GM21360 (cell line): ENCODE results near the gene NDUFV2.
"Not testable (repeated sequence)": the region's sequence is repeated elsewhere in the genome, so short reads cannot be mapped to it uniquely, and the experiment has no call there.

Source experiments
- ATAC-seq: cut with Tn5 transposase; IDR thresholded peaks from one replicate; pipeline ENCODE4 v1.9.1; 2021; ENCODE audit warnings: mild to moderate bottlenecking, moderate library complexity; ENCODE audit not compliant: unreplicated experiment

The NDUFV2 gene

GRCh38 chr18:9147440-9148202, 45.1 kb downstream of the NDUFV2 start:
- ATAC-seq = no peak

GRCh38 chr18:9148203-9148552, 45.7 kb downstream of the NDUFV2 start:
- ATAC-seq = no peak

DNA sequence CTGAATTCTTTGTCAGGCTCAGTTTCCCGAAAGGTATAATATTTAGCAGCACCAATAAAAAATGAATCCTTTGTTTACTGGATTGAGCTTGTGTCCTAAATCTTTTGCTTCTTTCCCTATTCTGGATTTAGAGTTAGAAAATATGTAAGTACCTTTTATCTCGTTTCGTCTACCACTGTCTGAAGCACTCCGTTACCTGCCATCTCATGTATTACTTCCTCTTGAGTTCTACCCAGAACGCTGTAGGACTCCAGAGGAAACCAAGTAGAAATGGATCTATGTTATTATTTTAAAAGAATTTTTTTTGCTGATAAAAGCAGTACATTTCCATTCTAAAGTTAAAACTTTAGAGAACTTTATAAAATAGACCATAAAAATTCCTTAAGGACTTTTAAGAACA, 47.6 kb downstream of the NDUFV2 start:
- no peak for ATAC-seq

GRCh38 chr18:9153256-9153655, 50.8 kb downstream of the NDUFV2 start:
- no peak for ATAC-seq

GRCh38 chr18:9156604-9157249, 54.2 kb downstream of the NDUFV2 start:
- no peak for ATAC-seq

- ATAC-seq = no peak
Measured at GRCh38 chr18:9157806-9158205, 55.3 kb downstream of the NDUFV2 start.

DNA sequence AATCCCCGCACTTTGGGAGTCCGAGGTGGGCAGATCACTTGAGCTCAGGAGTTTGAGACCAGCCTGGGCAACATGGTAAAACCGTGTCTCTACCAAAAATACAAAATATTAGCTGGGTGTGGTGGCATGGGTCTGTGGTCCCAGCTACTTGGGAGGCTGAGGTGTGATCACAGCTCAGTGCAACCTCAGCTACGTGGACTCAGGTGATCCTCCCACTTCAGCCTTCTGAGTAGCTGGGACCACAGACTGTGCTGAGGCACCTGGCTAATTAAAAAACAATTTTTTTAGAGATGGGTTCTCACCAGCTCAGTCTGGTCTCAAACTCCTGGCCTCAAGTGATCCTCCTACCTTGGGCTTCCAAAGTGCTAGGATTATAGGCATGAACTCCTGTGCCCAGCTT, 57.5 kb downstream of the NDUFV2 start:
- ATAC-seq = no peak

GRCh38 chr18:9162663-9163062, 60.2 kb downstream of the NDUFV2 start:
- ATAC-seq = not testable (repeated sequence)

- not testable (repeated sequence) for ATAC-seq
Measured at GRCh38 chr18:9164149-9164548, 61.6 kb downstream of the NDUFV2 start.

DNA sequence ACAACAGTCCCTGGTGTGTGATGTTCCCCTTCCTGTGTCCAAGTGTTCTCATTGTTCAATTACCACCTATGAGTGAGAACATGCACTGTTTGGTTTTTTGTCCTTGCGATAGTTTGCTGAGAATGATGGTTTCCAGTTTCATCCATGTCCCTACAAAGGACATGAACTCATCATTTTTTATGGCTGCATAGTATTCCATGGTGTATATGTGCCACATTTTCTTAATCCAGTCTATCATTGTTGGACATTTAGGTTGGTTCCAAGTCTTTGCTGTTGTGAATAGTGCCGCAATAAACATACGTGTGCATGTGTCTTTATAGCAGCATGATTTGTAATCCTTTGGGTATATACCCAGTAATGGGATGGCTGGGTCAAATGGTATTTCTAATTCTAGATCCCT, 63.4 kb downstream of the NDUFV2 start:
- ATAC-seq = not testable (repeated sequence)

- not testable (repeated sequence) for ATAC-seq
Measured at GRCh38 chr18:9169515-9169914, 67.0 kb downstream of the NDUFV2 start.

- ATAC-seq = not testable (repeated sequence)
Measured at GRCh38 chr18:9171919-9172318, 69.4 kb downstream of the NDUFV2 start.

GRCh38 chr18:9172506-9173127, 70.1 kb downstream of the NDUFV2 start:
- ATAC-seq = no peak

DNA sequence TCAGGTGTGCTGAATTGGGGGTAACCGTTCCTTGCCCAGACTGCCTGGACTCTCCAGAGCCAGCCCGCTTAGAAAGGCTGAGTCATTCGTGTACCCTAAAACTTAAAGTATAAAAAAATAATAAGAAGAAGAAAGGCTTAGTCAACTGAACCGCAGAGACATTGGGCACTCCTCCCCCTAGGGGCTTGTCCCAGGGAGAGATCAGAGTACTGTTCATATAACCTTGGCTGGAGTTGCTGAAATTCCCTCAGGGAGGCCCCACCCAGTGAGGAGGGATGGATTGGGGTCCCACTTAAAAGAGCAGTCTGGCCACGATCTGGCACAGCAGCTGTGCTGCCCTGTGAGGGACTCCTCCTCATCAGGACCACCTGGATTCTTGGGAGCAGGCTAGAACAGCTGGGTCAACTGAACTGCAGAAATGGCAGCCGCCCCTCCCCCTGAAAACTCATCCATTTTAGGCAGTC, 71.3 kb downstream of the NDUFV2 start:
- no peak for ATAC-seq

DNA sequence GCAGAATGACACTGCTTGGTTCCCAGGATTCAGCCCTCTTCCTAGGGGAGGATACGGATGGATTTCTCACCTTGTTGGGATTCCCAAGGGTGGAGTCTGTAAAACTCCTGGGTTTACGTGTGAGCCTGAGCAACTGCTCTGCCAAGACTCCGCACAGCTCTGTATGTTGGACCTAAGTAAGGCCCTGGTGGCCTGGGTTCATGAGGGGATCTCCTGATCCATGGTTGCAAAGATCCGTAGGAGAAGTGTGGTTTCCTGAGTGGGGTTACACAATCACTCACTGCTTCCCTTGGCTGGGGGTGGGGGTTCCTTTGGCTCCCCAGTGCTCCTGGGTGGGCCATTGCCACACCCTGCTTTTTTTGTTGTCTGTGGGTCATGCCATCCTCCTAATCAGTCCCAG, 71.8 kb downstream of the NDUFV2 start:
- ATAC-seq = no peak

DNA sequence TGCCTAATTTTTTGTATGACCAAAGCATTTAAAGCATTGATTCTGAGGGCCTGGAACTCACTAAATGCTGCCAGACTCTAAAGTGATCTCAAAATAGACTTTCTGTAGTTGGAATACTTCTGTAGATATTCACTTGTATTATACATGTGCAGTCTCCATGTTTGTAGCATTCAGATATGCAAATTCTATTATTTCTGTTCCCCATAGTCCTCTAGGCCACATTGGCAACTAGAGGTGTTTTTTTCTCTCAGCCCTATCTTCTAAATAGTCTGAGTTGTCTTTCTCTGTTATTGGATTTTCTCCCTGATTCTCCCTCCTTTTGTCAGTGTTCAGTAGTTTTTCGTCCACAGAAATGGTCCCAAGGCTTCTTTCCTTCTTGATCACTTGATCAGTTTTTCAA, 72.6 kb downstream of the NDUFV2 start:
- ATAC-seq = no peak

GRCh38 chr18:9177031-9177430, 74.5 kb downstream of the NDUFV2 start:
- no peak for ATAC-seq

- no peak for ATAC-seq
Measured at GRCh38 chr18:9177466-9177865, 75.0 kb downstream of the NDUFV2 start.

DNA sequence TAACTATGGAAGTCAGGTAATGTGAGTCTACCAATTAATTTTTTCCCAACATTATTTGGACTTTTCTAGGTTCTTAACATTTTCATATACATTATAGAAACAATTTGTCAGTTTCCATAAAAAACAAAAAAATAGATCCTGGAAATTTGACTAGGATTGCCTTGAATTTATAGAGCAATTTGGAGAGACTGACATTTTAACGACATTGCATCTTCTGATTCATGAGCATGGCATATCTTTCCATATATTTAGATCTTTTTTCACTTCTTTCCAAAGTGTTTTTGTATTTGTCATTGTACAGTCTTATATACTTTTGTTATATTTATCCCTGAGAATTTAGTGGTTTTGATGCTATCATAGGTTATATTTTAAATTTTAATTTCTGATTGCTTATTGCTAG, 76.1 kb downstream of the NDUFV2 start:
- no peak for ATAC-seq

GRCh38 chr18:9181275-9181674, 78.8 kb downstream of the NDUFV2 start:
- ATAC-seq = no peak

DNA sequence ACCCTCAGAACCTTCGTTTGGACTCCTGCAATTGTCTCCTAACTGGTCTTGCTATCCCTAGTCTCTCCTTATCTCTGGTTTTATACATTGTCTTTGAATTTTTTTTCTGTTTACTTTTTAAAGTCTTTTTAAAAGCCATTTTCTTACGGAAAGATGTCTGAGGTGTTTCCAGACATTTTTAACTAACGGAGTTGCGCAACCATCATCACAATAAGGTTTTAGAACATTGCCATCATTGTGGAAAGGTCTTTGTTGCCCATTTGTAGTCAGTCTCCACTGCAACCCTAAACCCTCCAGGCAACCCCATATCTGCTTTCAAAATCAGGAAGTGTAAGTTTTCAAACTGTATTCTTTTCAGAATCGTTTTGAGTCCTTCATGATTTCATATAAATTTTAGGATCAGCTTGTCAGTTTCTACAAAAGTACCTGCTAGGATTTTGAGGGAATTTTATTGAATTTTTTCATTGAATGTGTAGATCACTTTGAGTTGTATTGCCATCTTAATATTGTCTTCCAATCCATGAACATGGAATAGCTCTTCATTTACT, 80.4 kb downstream of the NDUFV2 start:
- ATAC-seq = no peak
